Naive thymus-derived CD8-positive, alpha-beta T cell (primary cell): ENCODE measurements around the gene ETV2. TPM values are rescaled to one million over a fixed set of nuclear protein-coding genes. Genes with fewer than 3 reads are reported as not detected.
"Not testable (repeated sequence)": the region's sequence is repeated elsewhere in the genome, so short reads cannot be mapped to it uniquely, and the experiment has no call there.

ENCODE experiments used
- ATAC-seq, 2 donors: fragments of 150-1000 bp; cut with Tn5 transposase in 1 of 2; sonication (Bioruptor Pico), chemical (Tn5 transposase) in 1 of 2; 1 replicate in 1 of 2; 2 replicates in 1 of 2; pipeline ENCODE4 v1.10.0; 2021; ENCODE audit warnings: mild to moderate bottlenecking in 2 of 2, moderate library complexity in 2 of 2
- POLR2A ChIA-PET: fragments of 350-600 bp; sonication (Branson Sonifier 250); formaldehyde crosslinking; loops from one replicate; lab custom pipeline; 2021; ENCODE audit warnings: antibody characterized with exemption; lab: Charles Lee
- DNase-seq, 10 donors: peaks; one replicate each; pipeline versions ENCODE4 v3.0.0 to v3.0.0-alpha.2; 2020 to 2022
- H3K27ac Mint-ChIP-seq, 10 donors: one replicate each; pipeline ENCODE4 v1.8.0; 2020 to 2022; ENCODE audit warnings: mild to moderate bottlenecking in 10 of 10, mixed read lengths in 10 of 10, moderate library complexity in 4 of 10, inconsistent platforms in 1 of 10
- H3K27me3 Mint-ChIP-seq, 5 donors: one replicate each; pipeline ENCODE4 v1.8.0; 2021 to 2022; ENCODE audit warnings: mixed read lengths in 5 of 5
- H3K36me3 Mint-ChIP-seq, 3 donors: one replicate each; pipeline ENCODE4 v1.8.0; 2020 to 2022; ENCODE audit warnings: mixed read lengths in 3 of 3, mild to moderate bottlenecking in 2 of 3, inconsistent platforms in 1 of 3
- H3K4me1 Mint-ChIP-seq, 4 donors: one replicate each; pipeline ENCODE4 v1.8.0; 2021 to 2022; ENCODE audit warnings: mixed read lengths in 4 of 4
- H3K4me3 Mint-ChIP-seq, 10 donors: one replicate each; pipeline ENCODE4 v1.8.0; 2020 to 2022; ENCODE audit warnings: mild to moderate bottlenecking in 10 of 10, mixed read lengths in 10 of 10, moderate library complexity in 6 of 10, inconsistent platforms in 1 of 10
- H3K9me3 Mint-ChIP-seq, 9 donors: one replicate each; pipeline ENCODE4 v1.8.0; 2020 to 2022; ENCODE audit warnings: mixed read lengths in 9 of 9, mild to moderate bottlenecking in 3 of 9, inconsistent platforms in 1 of 9, moderate library complexity in 1 of 9
- polyA plus RNA-seq, 3 donors: library from polyadenylated mRNA; unstranded; fragments of 300-500 nt; fragmentation: Illumina TruSeq; gene quantifications; one replicate each; pipeline ENCODE4 v1.2.3, GENCODE V29; 2021
- total RNA-seq, 8 experiments: library from RNA in 2 of 8; stranded (reverse) in 2 of 8; gene quantifications; one replicate each; pipeline ENCODE4 v1.2.3 and lab custom pipeline; 2021 to 2026

ETV2 gene
- total and polyA plus RNA-seq, 5 experiments from 2014 or later = 0.27 to 1.0 (median 0.51) TPM; not detected in 1

DNA sequence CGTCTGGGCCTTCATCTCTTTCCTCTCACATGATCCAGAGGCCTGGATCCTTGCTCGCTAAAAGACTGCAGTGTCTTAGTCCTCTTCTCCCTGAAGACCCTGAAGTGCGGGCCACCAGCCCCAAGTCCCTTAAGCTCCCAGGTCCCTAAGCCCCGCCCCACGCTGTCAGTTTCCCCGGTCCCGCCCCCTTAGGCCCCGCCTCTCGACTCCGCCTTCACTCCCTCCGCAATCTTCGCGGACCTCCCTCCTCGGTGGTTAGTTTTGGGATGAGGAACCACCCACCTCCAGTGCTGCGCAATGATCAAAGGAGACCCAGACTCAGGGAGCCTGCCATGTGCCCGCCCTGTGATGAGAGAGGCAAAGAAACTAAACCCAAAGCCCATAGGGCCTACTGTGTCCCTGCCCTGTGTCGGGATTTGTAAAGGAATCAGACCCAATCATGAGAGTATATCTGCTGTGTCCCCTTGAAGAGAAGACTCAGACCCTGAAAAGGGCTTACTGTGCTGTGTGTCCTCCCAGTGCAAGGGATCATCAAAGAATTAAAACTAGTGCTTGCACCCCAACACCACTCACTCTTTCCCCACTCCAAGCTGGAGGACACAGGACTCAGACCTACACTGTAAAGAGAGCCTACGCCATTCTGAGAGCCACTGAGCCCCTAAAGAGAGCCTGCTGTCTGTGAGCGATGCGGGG is 3.6 kb downstream of the ETV2 start:
- Mint-ChIP-seq H3K27ac (peak overlapping the region; percentile 67 to 96 (median 92)), H3K4me3 (peak overlapping the region; percentile 83 to 97 (median 91)), H3K36me3 (peaks cover 0 to under 1% (median 0%) of the 10 kb centered on the region in 3 donors), H3K9me3 (no peaks in the 10 kb centered on the region), H3K27me3 (no peaks in the 10 kb centered on the region), H3K4me1 (peaks cover 13 to 64% (median 50%) of the 10 kb centered on the region in 4 donors)
- no peak for ATAC-seq
- DNase-seq = peak; percentile 48 to 82 (median 59)
- POLR2A ChIA-PET = interaction anchor here (1.0 to 3.1 kb wide), 5 partner anchors 9 to 96 kb away, joined by 3 to 24 read pairs (median 3); partner anchors contain the start of gene HAUS5

DNA sequence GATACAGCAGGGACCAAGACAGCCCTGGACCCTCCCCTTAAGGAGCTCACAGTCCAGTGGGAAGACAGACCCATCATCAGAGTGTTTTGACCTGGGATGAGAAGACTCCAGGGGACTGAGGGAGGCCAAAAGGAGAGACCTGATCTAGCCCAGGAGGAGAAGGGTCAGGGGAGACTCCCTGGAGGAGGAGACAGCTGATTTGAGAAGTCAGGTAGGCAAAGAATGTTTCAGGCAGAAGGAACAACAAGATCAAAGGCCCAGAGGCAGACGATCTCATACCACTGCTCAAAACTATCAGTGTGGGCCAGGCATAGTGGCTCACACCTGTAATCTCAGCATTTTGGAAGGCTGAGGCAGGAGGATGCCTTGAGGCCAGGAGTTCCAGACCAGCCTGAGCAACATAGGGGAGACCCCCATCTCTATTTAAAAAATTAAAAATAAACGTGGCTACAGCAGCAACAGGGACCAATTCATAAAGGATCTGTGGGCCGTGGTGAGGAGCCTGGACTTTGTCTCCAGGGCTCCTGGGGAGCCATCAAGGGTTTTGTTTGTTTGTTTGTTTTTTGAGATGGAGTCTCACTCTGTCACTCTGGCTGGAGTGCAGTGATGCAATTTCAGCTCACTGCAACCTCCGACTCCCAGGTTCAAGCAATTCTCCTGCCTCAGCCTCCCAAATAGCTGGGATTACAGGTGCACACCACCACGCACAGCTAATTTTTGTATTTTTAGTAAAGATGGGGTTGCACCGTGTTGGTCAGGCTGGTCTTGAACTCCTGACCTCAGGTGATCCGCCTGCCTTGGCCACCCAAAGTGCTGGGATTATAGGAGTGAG is 4.4 kb downstream of the ETV2 start:
- POLR2A ChIA-PET = interaction anchor here (1.0 to 1.2 kb wide), 3 partner anchors 9 to 95 kb away, joined by 3 read pairs; no protein-coding TSS in a partner anchor
- H3K4me1 Mint-ChIP-seq = peaks cover 13 to 71% (median 54%) of the 10 kb centered on the region in 4 donors
- DNase-seq (no peak), ATAC-seq (no peak)
- no peaks in the 10 kb centered on the region for H3K27me3 Mint-ChIP-seq
- H3K36me3 Mint-ChIP-seq = peaks cover 0 to 7% (median 0%) of the 10 kb centered on the region in 3 donors
- peak overlapping the region in 9 of 10 donors; percentile 38 to 97 (median 91) for H3K4me3 Mint-ChIP-seq
- H3K27ac Mint-ChIP-seq = peak overlapping the region in 7 of 10 donors; percentile 56 to 96 (median 72)
- H3K9me3 Mint-ChIP-seq = no peaks in the 10 kb centered on the region

DNA sequence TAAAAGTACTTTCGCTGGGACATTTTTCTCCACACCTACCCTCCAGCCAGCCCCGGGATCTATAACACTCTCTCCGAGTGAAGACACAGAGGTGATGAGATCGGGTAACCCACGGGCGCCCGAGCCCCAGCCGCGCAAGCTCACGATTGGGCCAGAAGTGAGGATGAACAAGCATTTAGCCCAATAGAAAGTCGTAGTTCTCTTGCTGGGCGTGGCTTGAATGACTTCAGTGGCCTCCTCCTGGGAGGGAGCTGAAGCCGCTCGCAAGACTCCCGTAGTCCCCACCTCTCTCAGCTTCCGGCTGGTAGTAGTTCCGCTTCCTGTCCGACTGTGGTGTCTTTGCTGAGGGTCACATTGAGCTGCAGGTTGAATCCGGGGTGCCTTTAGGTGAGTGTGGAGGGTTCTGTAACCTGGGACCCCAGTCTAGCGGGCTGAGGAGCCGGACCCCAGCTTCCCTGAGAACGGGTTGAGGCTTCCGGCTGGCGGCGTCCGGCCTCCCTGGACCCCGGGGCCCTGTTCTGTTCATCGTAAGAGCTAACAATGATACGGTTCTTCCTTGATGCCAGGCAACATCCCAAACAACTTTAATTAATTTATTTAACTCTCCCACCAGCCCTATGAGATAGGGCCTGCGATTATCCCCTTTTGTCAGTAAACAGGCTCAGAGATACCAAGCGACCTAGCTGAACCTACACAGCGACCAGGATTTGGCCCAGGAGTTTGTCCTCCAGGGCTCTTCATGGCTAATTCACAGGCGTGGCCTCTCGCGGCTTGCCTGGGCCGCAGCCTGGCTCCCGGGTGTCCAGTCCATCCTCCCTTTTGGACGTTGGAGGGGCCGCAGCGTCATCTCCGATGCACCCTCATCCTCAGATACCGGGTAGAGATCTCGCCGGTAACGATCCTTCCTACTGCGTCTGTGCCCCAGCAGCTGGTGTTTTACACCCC is 6.7 kb downstream of the ETV2 start, which contains the start of gene COX6B1:
Gene COX6B1 (plus strand): TSS at position 307 of the 945 bp plus-strand sequence. CDS start 2,921 bp downstream, outside the sequence.
- POLR2A ChIA-PET = interaction anchor here (0.6 to 2.0 kb wide), 14 partner anchors 10 to 467 kb away, joined by 3 to 13 read pairs (median 4); partner anchors contain the start of genes HAUS5, LIN37, POLR2I and PSENEN
- no peaks in the 10 kb centered on the region for H3K9me3 Mint-ChIP-seq
- DNase-seq (peak; percentile 75 to 96 (median 92)), ATAC-seq (peak; percentile 74 to 77)
- H3K4me1 Mint-ChIP-seq = peaks cover 19 to 64% (median 47%) of the 10 kb centered on the region in 4 donors
- H3K27me3 Mint-ChIP-seq = no peaks in the 10 kb centered on the region
- peak within 1 kb of the TSS; percentile 87 to 98 (median 96) for H3K27ac Mint-ChIP-seq
- H3K36me3 Mint-ChIP-seq = peaks cover 0 to 28% (median 0%) of the 10 kb centered on the region in 3 donors
- H3K4me3 Mint-ChIP-seq = peak within 1 kb of the TSS; percentile 93 to 100 (median 98)

DNA sequence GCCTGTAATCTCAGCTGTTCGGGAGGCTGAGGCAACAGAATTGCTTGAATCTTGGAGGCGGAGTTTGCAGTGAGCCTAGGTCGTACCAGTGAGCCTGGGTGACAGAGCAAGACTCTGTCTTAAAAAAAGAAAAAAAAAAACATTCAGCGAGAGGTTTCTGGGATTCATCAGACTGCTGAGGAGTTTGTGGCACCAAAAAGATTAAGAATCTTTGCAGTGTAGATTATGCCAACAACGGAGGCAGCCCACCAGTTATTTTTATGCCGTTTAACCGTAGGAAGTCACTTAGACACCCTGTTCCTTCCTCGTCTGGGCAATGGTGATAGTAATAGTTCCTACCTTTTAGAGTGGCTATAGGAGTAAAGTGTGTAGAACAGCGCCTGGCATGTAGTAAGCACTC is 9.0 kb downstream of the ETV2 start:
- no peaks in the 10 kb centered on the region for H3K27me3 Mint-ChIP-seq
- ATAC-seq = no peak
- peaks cover 11 to 58% (median 37%) of the 10 kb centered on the region in 4 donors for H3K4me1 Mint-ChIP-seq
- POLR2A ChIA-PET = no interaction called here
- peak overlapping the region in 5 of 10 donors; percentile 9 to 67 (median 16) for H3K4me3 Mint-ChIP-seq
- DNase-seq = no peak
- peaks cover 0 to 49% (median 3%) of the 10 kb centered on the region in 3 donors for H3K36me3 Mint-ChIP-seq
- no peaks in the 10 kb centered on the region for H3K9me3 Mint-ChIP-seq
- H3K27ac Mint-ChIP-seq = peak overlapping the region in 3 of 10 donors; percentile 15 to 69 (median 20)

DNA sequence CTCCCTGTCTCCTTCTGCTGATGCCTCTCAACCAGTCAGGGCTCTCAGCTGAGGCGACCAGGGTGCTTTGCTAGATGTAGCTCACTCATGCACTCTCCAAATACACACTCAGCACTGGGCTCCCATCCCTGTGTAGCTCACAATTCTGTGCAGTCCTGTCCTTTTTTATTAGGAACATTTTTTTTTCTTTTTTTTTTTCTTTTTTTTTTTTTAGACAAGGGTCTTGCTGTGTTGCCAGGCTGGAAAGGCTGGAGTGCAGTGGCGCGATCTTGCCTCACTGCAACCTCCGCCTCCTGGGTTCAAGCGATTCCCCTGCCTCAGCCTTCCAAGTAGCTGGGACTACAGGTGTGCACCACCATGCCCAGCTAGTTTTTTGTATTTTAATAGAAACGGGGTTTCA is 13.3 kb downstream of the ETV2 start:
- not testable (repeated sequence) for H3K27me3 Mint-ChIP-seq, H3K9me3 Mint-ChIP-seq, ATAC-seq, H3K4me3 Mint-ChIP-seq, DNase-seq
- Mint-ChIP-seq H3K36me3 (peaks cover 4 to 89% (median 6%) of the 10 kb centered on the region in 3 donors), H3K27ac (peak overlapping the region in 1 of 10 donors; percentile 27), H3K4me1 (peaks cover 11 to 45% (median 21%) of the 10 kb centered on the region in 4 donors)
- POLR2A ChIA-PET = interaction anchor here (0.7 kb wide), 1 partner anchor 117 kb away, joined by 3 read pairs; no protein-coding TSS in a partner anchor

DNA sequence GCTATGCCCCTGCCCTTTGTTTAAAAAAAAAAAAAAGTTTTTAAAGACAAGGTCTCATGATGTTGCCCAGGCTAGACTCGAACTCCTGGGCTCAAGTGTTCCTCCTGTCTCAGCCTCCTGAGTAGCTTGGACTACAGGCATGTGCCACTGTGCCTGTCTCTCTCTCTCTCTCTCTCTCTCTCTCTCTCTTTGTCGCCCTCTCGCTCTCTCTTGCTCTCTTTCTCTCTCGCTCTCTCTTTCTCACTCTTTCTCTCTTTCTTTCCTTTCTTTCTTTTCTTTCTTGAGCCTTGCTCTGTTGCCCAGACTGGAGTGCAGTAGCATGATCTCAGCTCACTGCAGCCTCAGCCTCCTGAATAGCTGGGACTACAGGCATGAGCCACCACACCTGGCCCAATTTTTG is 14.1 kb downstream of the ETV2 start:
- DNase-seq (no peak), ATAC-seq (no peak)
- POLR2A ChIA-PET = interaction anchor here (0.7 kb wide), 1 partner anchor 118 kb away, joined by 3 read pairs; no protein-coding TSS in a partner anchor
- Mint-ChIP-seq H3K36me3 (peaks cover 4 to 92% (median 8%) of the 10 kb centered on the region in 3 donors), H3K9me3 (no peaks in the 10 kb centered on the region), H3K4me1 (peaks cover 11 to 39% (median 18%) of the 10 kb centered on the region in 4 donors), H3K27me3 (no peaks in the 10 kb centered on the region), H3K4me3 (peak overlapping the region in 1 of 10 donors; percentile 73), H3K27ac (peak overlapping the region in 1 of 10 donors; percentile 82)

DNA sequence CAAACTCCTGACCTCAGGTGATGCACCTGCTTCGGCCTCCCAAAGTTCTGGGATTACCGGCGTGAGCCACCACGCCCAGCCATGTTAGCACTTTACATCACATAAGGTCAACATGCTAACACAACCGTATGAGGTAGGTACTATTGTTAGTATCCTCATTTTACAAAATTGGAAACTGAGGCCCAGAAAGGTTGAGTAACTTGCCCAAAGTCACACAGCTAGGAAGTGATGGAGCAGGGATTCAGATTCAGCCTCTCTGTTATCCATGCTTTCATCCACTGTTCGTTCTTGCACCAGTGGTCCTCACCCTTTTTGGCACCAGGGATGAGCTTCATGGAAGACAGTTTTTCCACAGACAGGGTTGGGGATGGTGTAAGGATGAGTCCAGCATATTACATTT is 15.2 kb downstream of the ETV2 start:
- POLR2A ChIA-PET = interaction anchor here (0.7 kb wide), 1 partner anchor 30 kb away, joined by 6 read pairs; no protein-coding TSS in a partner anchor
- no peaks in the 10 kb centered on the region for H3K9me3 Mint-ChIP-seq
- no peak overlapping the region for H3K27ac Mint-ChIP-seq
- H3K4me3 Mint-ChIP-seq = no peak overlapping the region
- peaks cover 7 to 32% (median 10%) of the 10 kb centered on the region in 4 donors for H3K4me1 Mint-ChIP-seq
- no peaks in the 10 kb centered on the region for H3K27me3 Mint-ChIP-seq
- peaks cover 4 to 92% (median 13%) of the 10 kb centered on the region in 3 donors for H3K36me3 Mint-ChIP-seq
- no peak for DNase-seq
- no peak for ATAC-seq

DNA sequence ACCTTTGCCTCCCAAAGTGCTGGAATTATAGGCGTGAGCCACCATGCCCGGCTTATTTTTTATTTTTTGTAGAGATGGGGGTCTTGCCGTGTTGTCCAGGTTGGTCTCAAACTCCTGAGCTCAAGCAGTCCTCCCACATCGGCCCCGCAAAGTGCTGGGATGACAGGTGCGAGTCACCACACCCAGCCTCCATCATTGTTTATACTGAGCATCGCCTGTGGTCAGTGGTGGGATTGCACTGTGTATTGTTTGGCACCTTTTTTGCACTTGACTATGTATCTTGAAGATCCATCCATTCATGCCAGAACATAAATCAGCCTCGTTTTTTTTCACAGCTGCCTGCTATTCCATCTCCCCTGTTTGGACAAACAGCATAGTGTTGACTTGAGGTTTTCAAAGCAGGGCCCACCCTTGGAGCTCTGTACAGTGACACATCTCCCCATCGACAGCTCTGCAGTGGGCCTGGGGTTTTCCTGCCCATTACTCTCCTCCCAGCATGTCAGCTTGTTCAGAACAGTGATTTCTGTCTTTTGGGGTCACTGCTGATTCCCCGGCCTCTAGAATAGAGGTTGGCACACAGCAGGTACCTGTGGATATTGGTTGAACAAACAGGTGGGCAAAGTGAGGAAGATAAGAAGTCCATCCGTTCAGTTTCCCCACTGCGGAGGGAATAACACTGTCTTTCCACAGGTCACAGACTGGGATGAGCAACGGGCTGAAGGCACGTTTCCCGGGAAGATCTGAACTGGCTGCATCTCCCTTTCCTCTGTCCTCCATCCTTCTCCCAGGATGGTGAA is 16.6 kb downstream of the ETV2 start:
- Mint-ChIP-seq H3K4me3 (no peak overlapping the region), H3K27me3 (no peaks in the 10 kb centered on the region), H3K36me3 (peaks cover 4 to 94% (median 19%) of the 10 kb centered on the region in 3 donors), H3K9me3 (no peaks in the 10 kb centered on the region), H3K27ac (peak overlapping the region in 3 of 10 donors; percentile 9 to 53 (median 35)), H3K4me1 (peaks cover 4 to 29% (median 8%) of the 10 kb centered on the region in 4 donors)
- no peak for ATAC-seq
- POLR2A ChIA-PET = interaction anchor here (0.9 kb wide), 1 partner anchor 10 kb away, joined by 4 read pairs; the partner anchor contains the start of gene COX6B1
- DNase-seq = no peak

DNA sequence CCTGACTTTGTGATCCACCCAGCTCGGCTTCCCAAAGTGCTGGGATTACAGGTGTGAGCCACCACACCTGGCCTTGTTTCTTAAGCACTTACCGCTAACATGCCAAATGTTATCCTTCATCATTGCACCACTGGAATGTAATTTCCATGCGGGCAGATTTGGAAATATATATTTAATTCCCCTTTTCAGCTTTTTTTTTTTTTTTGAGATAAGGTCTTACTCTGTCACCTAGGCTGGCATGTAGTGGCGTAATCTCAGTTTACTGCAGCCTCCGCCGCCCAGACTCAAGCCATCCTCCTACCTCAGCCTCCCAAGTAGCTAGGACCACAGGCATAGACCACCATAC is 20.4 kb downstream of the ETV2 start:
- ATAC-seq (no peak), DNase-seq (no peak)
- H3K4me3 Mint-ChIP-seq = no peak overlapping the region
- POLR2A ChIA-PET = interaction anchor here (2.8 kb wide), 1 partner anchor 13 kb away, joined by 7 read pairs; the partner anchor contains the start of gene COX6B1
- peaks cover 4 to 82% (median 16%) of the 10 kb centered on the region in 3 donors for H3K36me3 Mint-ChIP-seq
- H3K27me3 Mint-ChIP-seq = no peaks in the 10 kb centered on the region
- H3K9me3 Mint-ChIP-seq = no peaks in the 10 kb centered on the region
- H3K4me1 Mint-ChIP-seq = peaks cover 1 to 15% (median 4%) of the 10 kb centered on the region in 4 donors
- peak overlapping the region in 1 of 10 donors; percentile 43 for H3K27ac Mint-ChIP-seq

DNA sequence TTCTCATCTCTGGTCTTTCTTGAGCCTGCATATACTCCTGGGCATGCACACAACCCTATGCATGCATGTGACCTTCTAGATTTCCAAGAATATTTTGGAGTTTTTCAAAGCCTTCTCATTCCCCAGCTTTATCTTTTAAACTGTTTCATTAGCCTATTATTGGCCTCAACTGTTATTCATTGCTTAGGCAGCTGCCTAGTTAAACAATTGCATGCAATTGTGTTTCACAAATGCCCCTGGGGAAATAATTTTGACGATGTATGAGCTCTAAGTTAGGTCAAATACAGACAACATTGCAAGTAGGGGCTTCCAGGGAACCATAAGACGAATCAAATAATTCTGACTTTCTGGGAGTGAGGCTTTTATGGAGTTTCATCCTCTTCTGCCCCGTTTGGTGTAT is 22.4 kb downstream of the ETV2 start:
- DNase-seq (no peak), ATAC-seq (no peak)
- H3K9me3 Mint-ChIP-seq = no peaks in the 10 kb centered on the region
- POLR2A ChIA-PET = interaction anchor here (0.5 to 0.9 kb wide), 2 partner anchors 16 to 477 kb away, joined by 3 to 6 read pairs; partner anchors contain the start of gene COX6B1
- peaks cover 0 to 9% (median 0%) of the 10 kb centered on the region in 4 donors for H3K4me1 Mint-ChIP-seq
- peaks cover 0 to 62% (median 16%) of the 10 kb centered on the region in 3 donors for H3K36me3 Mint-ChIP-seq
- no peaks in the 10 kb centered on the region for H3K27me3 Mint-ChIP-seq
- no peak overlapping the region for H3K4me3 Mint-ChIP-seq
- H3K27ac Mint-ChIP-seq = no peak overlapping the region
